ENCODE results near the gene SLC35F1.

The SLC35F1 gene

GRCh38 chr6:118280210-118280609, 373.1 kb downstream of the SLC35F1 start:
- DNase-seq (ENCODE audit: low read depth), result no peak

- no peak for DNase-seq (ENCODE audit: low read depth)
Measured at GRCh38 chr6:118281291-118281690, 374.2 kb downstream of the SLC35F1 start.

GRCh38 chr6:118283766-118284165, 376.7 kb downstream of the SLC35F1 start:
- DNase-seq (ENCODE audit: low read depth), result peak; percentile 57

- peak; percentile 15 for DNase-seq (ENCODE audit: low read depth)
Measured at GRCh38 chr6:118284736-118285360, 377.8 kb downstream of the SLC35F1 start.

GRCh38 chr6:118285791-118286190, 378.7 kb downstream of the SLC35F1 start:
- no peak for DNase-seq (ENCODE audit: low read depth)

GRCh38 chr6:118288355-118289124, 381.5 kb downstream of the SLC35F1 start:
- DNase-seq (ENCODE audit: low read depth), result peak; percentile 5

GRCh38 chr6:118292558-118292957, 385.5 kb downstream of the SLC35F1 start:
- no peak for DNase-seq (ENCODE audit: low read depth)

GRCh38 chr6:118294906-118295305, 387.8 kb downstream of the SLC35F1 start:
- no peak for DNase-seq (ENCODE audit: low read depth)

GRCh38 chr6:118295336-118295735, 388.3 kb downstream of the SLC35F1 start:
- no peak for DNase-seq (ENCODE audit: low read depth)

GRCh38 chr6:118296129-118296901, 389.3 kb downstream of the SLC35F1 start:
- no peak for DNase-seq (ENCODE audit: low read depth)

- DNase-seq (ENCODE audit: low read depth), result no peak
Measured at GRCh38 chr6:118297821-118298220, 390.8 kb downstream of the SLC35F1 start.

- no peak for DNase-seq (ENCODE audit: low read depth)
Measured at GRCh38 chr6:118298476-118299427, 391.7 kb downstream of the SLC35F1 start.

GRCh38 chr6:118299457-118299856, 392.4 kb downstream of the SLC35F1 start:
- DNase-seq (ENCODE audit: low read depth), result no peak

- DNase-seq (ENCODE audit: low read depth), result no peak
Measured at GRCh38 chr6:118304321-118304720, 397.3 kb downstream of the SLC35F1 start.

GRCh38 chr6:118305081-118305480, 398.0 kb downstream of the SLC35F1 start:
- DNase-seq (ENCODE audit: low read depth), result no peak

GRCh38 chr6:118306392-118307238, 399.6 kb downstream of the SLC35F1 start:
- DNase-seq (ENCODE audit: low read depth), result no peak

- DNase-seq (ENCODE audit: low read depth), result no peak
Measured at GRCh38 chr6:118307581-118307980, 400.5 kb downstream of the SLC35F1 start.

GRCh38 chr6:118309337-118310093, 402.5 kb downstream of the SLC35F1 start:
- no peak for DNase-seq (ENCODE audit: low read depth)

- peak; percentile 23 for DNase-seq (ENCODE audit: low read depth)
Measured at GRCh38 chr6:118313208-118313607, 406.1 kb downstream of the SLC35F1 start.

GRCh38 chr6:118313762-118314161, 406.7 kb downstream of the SLC35F1 start:
- no peak for DNase-seq (ENCODE audit: low read depth)
